Bronchial epithelial cell (primary cell): ENCODE results near the gene SEPHS1. TPM values are rescaled to one million over a fixed set of nuclear protein-coding genes. Genes with fewer than 3 reads are reported as not detected.

ENCODE experiments used
- DNase-seq: peaks from one replicate; pipeline ENCODE4 v3.0.0-alpha.2; 2010; ENCODE audit warnings: low read depth
- FAIRE-seq: peaks from 2 replicates; lab custom pipeline; 2011; peaks lifted over from hg19 to GRCh38; lab: Jason Lieb, UNC
- H3K27me3 ChIP-seq: 2 replicates; pipeline ENCODE4 v1.5.1; 2011; ENCODE audit warnings: low read length; ENCODE audit not compliant: control insufficient read depth, insufficient read depth
- H3K36me3 ChIP-seq: 2 replicates; pipeline ENCODE4 v1.5.1; 2011; ENCODE audit warnings: low read length; ENCODE audit not compliant: control insufficient read depth, insufficient read depth
- H3K4me3 ChIP-seq: 2 replicates; pipeline ENCODE4 v1.5.1; 2011; ENCODE audit warnings: mild to moderate bottlenecking, low read depth, low read length, control low read depth
- CTCF ChIP-seq: IDR thresholded peaks from 2 replicates; pipeline ENCODE4 v1.5.1; 2011; ENCODE audit warnings: mild to moderate bottlenecking, moderate library complexity, low read length, control low read depth, inconsistent platforms; ENCODE audit not compliant: insufficient read depth, severe bottlenecking
- total RNA-seq: library from RNA; depleted of rRNA; stranded (reverse); fragments of >200 nt; gene quantifications from 2 replicates; pipeline ENCODE4 v1.2.1, GENCODE V29; 2014

The SEPHS1 gene
- total RNA-seq, 1 donor from 2014 or later: 22.9 TPM

- H3K4me3 ChIP-seq: peak overlapping the region; percentile 71
- TF ChIP-seq CTCF: no peak
- H3K27me3 ChIP-seq: peaks cover 2% of the 10 kb centered on the region
- DNase-seq (no peak), FAIRE-seq (no peak)
- peaks cover 4% of the 10 kb centered on the region for H3K36me3 ChIP-seq
Observed at GRCh38 chr10:13347500-13348156, 465 bp downstream of the SEPHS1 start.

GRCh38 chr10:13347043-13347499 is 1.0 kb downstream of the SEPHS1 start:
- no peak for TF ChIP-seq CTCF
- no peak for DNase-seq
- H3K4me3 ChIP-seq: peak overlapping the region; percentile 71
- H3K27me3 ChIP-seq: peaks cover 2% of the 10 kb centered on the region
- FAIRE-seq: no peak
- H3K36me3 ChIP-seq: peaks cover 4% of the 10 kb centered on the region

- FAIRE-seq (peak; percentile 7), DNase-seq (no peak)
- peaks cover 4% of the 10 kb centered on the region for H3K36me3 ChIP-seq
- peak overlapping the region; percentile 71 for H3K4me3 ChIP-seq
- peaks cover 2% of the 10 kb centered on the region for H3K27me3 ChIP-seq
- TF ChIP-seq CTCF: no peak
Observed at GRCh38 chr10:13346283-13347042, 1.6 kb downstream of the SEPHS1 start.

GRCh38 chr10:13340626-13341376 is 7.3 kb downstream of the SEPHS1 start:
- peaks cover 6% of the 10 kb centered on the region for H3K36me3 ChIP-seq
- H3K27me3 ChIP-seq: no peaks in the 10 kb centered on the region
- DNase-seq: no peak
- no peak for TF ChIP-seq CTCF
- H3K4me3 ChIP-seq: no peak overlapping the region
- FAIRE-seq: no peak

- no peak for FAIRE-seq
- no peak for TF ChIP-seq CTCF
- H3K4me3 ChIP-seq: no peak overlapping the region
- no peaks in the 10 kb centered on the region for H3K27me3 ChIP-seq
- peak; percentile 44 for DNase-seq
- H3K36me3 ChIP-seq: peaks cover 6% of the 10 kb centered on the region
Observed at GRCh38 chr10:13340068-13340467, 8.0 kb downstream of the SEPHS1 start.
